Brain microvascular endothelial cell (primary cell): ENCODE measurements around the gene CNTLN.

Experiments
- DNase-seq: peaks from one replicate; pipeline ENCODE4 v3.0.0-alpha.2; 2020
- H3K27ac ChIP-seq: fragments of 250-450 bp; sonication (Bioruptor Pico); 2 replicates; pipeline ENCODE4 v1.5.1; 2020; ENCODE audit warnings: mild to moderate bottlenecking, moderate library complexity
- H3K27me3 ChIP-seq: fragments of 250-450 bp; sonication (Bioruptor Pico); replicated peaks from 2 replicates; pipeline ENCODE4 v1.5.1; 2020; ENCODE audit warnings: mild to moderate bottlenecking
- H3K36me3 ChIP-seq: fragments of 250-450 bp; sonication (Bioruptor Pico); replicated peaks from 2 replicates; pipeline ENCODE4 v1.5.1; 2020; ENCODE audit warnings: mild to moderate bottlenecking
- H3K4me3 ChIP-seq: 2 replicates; pipeline ENCODE4 v1.5.1; 2011; ENCODE audit warnings: low read depth, mild to moderate bottlenecking, control low read depth, low read length, moderate library complexity
- in situ Hi-C: cut with HindIII; loops from 2 replicates; pipeline ENCODE4 v1.10.0; 2017; ENCODE audit warnings: low sequenced_read_pairs, low pct_ligation_motif_present
- TF ChIP-seq, protein P1 (sequence below): IDR thresholded peaks from 2 replicates; pipeline ENCODE4 v1.5.1; 2011; ENCODE audit warnings: low read depth, mild to moderate bottlenecking, moderate library complexity, low read length, control low read depth, inconsistent platforms; ENCODE audit errors: missing control alignments

The CNTLN gene

DNA sequence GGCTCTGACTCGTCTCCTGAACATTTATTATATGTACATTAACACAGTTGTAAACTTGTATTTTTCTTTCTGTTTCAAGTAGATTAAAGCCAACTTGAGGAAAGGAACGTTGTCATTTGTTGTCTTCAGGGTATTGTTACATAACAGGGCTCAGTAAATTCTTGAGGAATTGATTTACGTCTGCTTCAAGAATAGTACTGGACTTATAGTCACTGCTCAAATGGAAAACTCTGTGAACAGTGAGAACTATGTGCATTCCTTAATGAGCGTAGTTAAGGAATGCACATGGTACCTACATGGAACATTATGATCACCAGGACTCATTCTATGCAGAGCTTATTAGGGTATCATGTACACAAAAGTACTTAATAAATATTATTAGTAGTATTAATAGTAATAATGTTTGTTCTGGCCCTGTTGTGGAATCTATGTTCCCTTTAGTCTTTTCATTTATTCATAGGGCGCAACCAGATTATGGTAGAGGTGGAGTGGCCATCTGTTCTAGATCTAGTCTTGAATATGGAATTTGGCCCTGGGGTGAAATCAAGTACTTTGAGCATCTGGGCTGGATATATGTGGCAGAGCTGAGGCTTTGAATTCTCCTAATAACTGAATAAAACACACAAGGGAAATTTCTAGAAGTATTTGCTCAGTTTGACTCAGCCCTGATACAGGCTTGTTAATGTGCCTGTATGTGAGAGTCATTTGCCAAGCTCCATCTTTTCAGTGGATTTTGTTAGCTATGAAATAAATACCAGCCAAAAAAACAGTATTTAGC, 335.4 kb downstream of the CNTLN start:
- TF ChIP-seq, protein P1, sequence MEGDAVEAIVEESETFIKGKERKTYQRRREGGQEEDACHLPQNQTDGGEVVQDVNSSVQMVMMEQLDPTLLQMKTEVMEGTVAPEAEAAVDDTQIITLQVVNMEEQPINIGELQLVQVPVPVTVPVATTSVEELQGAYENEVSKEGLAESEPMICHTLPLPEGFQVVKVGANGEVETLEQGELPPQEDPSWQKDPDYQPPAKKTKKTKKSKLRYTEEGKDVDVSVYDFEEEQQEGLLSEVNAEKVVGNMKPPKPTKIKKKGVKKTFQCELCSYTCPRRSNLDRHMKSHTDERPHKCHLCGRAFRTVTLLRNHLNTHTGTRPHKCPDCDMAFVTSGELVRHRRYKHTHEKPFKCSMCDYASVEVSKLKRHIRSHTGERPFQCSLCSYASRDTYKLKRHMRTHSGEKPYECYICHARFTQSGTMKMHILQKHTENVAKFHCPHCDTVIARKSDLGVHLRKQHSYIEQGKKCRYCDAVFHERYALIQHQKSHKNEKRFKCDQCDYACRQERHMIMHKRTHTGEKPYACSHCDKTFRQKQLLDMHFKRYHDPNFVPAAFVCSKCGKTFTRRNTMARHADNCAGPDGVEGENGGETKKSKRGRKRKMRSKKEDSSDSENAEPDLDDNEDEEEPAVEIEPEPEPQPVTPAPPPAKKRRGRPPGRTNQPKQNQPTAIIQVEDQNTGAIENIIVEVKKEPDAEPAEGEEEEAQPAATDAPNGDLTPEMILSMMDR: no peak
- in situ Hi-C loops: no loop called here
- DNase-seq: no peak
- Histone ChIP-seq H3K27me3 (no peaks in the 10 kb centered on the region), H3K36me3 (no peaks in the 10 kb centered on the region), H3K4me3 (no peak overlapping the region), H3K27ac (no peak overlapping the region)

DNA sequence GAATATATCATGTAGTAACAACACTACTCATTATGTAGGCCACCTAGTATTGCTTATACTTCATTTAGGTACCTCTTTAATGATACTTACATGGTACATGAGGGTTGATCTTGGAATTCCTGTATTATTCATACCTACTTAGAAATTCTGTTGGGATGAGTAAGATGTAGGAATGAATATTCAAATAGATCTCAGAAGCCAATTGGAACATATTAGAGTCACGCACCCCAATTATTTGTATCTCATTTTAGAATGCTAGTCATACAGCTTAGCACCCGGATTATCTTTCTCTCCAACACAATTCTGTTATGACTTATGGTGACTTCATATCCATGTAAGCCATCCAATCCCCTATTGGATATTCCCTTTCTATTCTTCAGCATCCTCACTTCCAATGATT, 337.3 kb downstream of the CNTLN start:
- no peak overlapping the region for H3K4me3 ChIP-seq
- no peak overlapping the region for H3K27ac ChIP-seq
- no peaks in the 10 kb centered on the region for H3K27me3 ChIP-seq
- DNase-seq: no peak
- no peaks in the 10 kb centered on the region for H3K36me3 ChIP-seq
- TF ChIP-seq, protein P1: no peak
- in situ Hi-C loops: no loop called here

DNA sequence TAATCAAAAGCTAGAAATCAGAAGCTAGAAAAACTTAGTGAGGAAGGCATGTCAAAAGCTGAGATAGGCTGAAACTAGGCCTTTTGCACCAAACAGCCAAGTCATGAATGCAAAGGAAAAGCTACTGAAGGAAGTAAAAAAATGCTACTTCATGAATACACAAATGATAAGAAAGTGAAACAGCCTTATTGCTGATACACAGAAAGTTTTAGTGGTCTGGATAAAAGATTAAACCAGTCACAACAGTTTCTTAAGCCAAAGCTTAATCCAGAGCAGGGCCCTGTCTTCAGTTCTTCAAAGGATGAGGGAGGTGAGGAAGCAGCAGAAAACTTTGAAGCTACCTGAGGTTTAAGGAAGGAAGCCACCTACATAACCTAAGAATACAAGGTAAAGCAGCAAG, 341.6 kb downstream of the CNTLN start:
- Histone ChIP-seq H3K4me3 (no peak overlapping the region), H3K27me3 (no peaks in the 10 kb centered on the region), H3K27ac (no peak overlapping the region), H3K36me3 (no peaks in the 10 kb centered on the region)
- in situ Hi-C loops: no loop called here
- DNase-seq: no peak
- TF ChIP-seq, protein P1: no peak

DNA sequence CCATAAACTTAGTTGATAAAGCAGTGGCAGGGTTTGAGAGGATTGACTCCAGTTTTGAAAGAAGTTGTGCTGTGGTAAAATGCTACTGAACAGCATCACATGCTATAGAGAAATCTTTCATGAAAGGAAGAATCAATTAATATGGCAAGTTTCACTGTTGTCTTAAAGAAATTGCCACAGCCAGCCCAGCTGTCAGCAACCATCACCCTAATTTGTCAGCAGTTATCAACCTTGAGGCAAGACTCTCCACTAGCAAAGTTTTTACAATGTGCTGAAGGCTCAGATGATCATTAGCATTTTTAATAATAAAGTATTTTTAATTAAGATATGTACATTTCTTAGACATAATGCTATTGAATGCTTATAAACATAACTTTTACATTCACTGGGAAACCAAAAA, 343.0 kb downstream of the CNTLN start:
- no peaks in the 10 kb centered on the region for H3K36me3 ChIP-seq
- in situ Hi-C loops: no loop called here
- no peaks in the 10 kb centered on the region for H3K27me3 ChIP-seq
- no peak for DNase-seq
- H3K27ac ChIP-seq: no peak overlapping the region
- no peak overlapping the region for H3K4me3 ChIP-seq
- TF ChIP-seq, protein P1: no peak

DNA sequence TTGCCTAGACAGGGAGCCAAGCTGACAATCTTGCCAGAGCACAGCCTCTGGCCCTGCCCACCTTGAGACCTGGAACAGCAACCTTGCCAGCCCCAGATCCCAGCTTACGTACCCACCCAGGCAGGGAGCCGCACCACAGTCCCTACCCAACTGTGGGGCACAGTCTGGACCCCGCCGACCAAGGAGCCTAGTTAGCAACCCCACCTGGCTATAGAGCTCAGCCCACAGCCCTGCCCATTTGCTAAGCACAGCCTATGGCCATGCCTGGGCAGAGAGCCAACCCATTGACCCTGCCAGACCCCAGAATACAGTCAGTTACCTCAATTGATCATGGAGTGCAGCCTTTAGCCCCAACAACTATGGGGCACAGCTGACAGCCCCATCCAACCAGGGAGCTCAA, 346.1 kb downstream of the CNTLN start:
- DNase-seq: no peak
- no peaks in the 10 kb centered on the region for H3K27me3 ChIP-seq
- H3K36me3 ChIP-seq: no peaks in the 10 kb centered on the region
- in situ Hi-C loops: no loop called here
- no peak overlapping the region for H3K4me3 ChIP-seq
- TF ChIP-seq, protein P1: no peak
- H3K27ac ChIP-seq: no peak overlapping the region

DNA sequence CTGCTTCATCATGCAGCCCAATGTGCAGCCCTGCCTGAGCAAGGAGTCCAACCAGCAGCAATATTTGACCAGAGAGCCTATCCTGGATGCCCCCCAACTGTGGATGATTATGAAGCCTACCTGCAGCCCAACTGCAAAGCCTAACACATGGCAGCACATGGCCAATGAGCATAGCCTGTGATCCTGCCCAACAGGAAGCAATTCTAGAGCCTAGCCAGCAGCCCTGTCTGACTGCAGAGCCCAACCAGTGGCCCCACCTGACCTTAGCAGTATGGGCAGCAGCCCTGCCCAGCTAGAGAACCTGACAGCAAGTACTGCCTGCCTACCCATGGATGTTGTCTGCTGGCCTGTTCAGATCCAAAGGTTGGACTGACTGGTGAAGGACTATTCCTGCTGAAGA, 346.7 kb downstream of the CNTLN start:
- TF ChIP-seq, protein P1: no peak
- in situ Hi-C loops: no loop called here

More for the DNA sequence above, 346.7 kb downstream of the CNTLN start:
- H3K36me3 ChIP-seq: no peaks in the 10 kb centered on the region
- no peak overlapping the region for H3K4me3 ChIP-seq
- no peak overlapping the region for H3K27ac ChIP-seq
- no peaks in the 10 kb centered on the region for H3K27me3 ChIP-seq
- DNase-seq: no peak
